Mammary epithelial cell (primary cell): ENCODE measurements around the gene PSD4.

Experiments
- EZH2 ChIP-seq: IDR thresholded peaks from 2 replicates; pipeline ENCODE4 v1.6.1; 2012; ENCODE audit warnings: low read length, inconsistent platforms, borderline replicate concordance
- TF ChIP-seq, protein P1 (sequence below), 2 donors: IDR thresholded peaks in 1 of 2; conservative IDR thresholded peaks in 1 of 2; 2 replicates each; pipeline ENCODE4 v1.5.1; 2011 to 2012; ENCODE audit warnings: inconsistent platforms in 2 of 2, low read length in 2 of 2, mild to moderate bottlenecking in 2 of 2, control low read depth in 1 of 2, low read depth in 1 of 2; ENCODE audit not compliant: insufficient read depth in 1 of 2; ENCODE audit errors: extremely low read depth in 1 of 2

DNA sequence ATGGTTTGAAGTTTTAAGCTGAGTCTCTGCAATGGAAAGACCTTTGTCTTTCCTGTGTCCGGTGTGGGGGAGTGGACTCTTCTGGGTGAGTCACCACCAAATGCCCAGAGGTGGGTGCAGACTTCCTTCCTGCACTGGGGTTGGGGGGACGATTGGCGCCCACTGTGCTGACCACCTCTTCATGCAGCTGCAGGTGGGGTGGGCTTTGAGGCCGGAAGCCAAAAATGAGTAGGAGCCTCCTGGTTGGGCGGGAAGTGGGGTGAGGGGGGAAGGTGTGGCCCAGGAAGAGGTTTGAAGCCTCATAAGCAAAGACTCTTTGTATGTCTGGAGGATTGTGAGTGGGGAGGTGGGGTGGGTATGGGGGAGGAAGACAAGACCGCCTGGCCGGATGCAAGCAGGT is 77.3 kb downstream of the PSD4 start:
- TF ChIP-seq, protein P1, sequence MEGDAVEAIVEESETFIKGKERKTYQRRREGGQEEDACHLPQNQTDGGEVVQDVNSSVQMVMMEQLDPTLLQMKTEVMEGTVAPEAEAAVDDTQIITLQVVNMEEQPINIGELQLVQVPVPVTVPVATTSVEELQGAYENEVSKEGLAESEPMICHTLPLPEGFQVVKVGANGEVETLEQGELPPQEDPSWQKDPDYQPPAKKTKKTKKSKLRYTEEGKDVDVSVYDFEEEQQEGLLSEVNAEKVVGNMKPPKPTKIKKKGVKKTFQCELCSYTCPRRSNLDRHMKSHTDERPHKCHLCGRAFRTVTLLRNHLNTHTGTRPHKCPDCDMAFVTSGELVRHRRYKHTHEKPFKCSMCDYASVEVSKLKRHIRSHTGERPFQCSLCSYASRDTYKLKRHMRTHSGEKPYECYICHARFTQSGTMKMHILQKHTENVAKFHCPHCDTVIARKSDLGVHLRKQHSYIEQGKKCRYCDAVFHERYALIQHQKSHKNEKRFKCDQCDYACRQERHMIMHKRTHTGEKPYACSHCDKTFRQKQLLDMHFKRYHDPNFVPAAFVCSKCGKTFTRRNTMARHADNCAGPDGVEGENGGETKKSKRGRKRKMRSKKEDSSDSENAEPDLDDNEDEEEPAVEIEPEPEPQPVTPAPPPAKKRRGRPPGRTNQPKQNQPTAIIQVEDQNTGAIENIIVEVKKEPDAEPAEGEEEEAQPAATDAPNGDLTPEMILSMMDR (conservative IDR thresholded peaks at IDR 0.05 in 1 of 2, IDR thresholded peaks at IDR 0.05 in 1 of 2; ENCODE audit: extremely low read depth in 1 of 2, insufficient read depth in 1 of 2, low read depth in 1 of 2, low read length in 2 of 2): no peak
- no peak for TF ChIP-seq EZH2
